MV-4-11 (cell line): ENCODE results near the gene C1orf74.
A peak's percentile ranks its signal among the peaks of the same experiment; 100 is the strongest.

Experiments
- DNase-seq: peaks from one replicate; lab custom pipeline; 2025; lab: John Stamatoyannopoulos, UW

C1orf74 gene

DNA sequence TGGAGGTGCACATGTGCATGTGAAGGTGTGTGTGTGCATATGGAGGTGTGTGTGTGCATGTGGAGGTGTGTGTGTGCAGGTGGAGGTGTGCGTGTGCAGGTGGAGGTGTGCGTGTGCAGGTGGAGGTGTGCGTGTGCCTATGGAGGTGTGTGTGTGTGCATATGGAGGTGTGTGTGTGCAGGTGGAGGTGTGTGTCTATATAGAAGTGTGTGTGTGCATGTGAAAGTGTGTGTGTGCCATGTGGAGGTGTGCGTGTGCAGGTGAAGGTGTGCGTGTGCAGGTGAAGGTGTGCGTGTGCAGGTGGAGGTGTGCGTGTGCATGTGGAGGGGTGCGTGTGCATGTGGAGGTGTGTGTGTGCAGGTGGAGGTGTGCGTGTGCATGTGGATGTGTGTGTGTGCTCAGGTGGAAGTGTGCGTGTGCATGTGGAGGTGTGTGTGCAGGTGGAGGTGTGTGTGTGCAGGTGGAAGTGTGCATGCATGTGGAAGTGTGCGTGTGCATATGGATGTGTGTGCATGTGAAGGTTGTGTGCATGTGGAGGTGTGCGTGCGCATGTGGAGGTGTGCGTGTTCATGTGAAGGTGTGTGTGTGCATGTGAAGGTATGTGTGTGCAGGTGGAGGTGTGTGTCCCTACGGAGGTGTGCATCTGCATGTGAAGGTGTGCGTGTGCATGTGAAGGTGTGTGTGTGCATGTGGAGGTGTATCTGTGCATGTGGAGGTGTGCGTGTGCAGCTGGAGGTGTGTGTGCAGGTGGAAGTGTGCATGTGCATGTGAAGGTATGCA, 13.5 kb downstream of the C1orf74 start:
- DNase-seq: no peak

DNA sequence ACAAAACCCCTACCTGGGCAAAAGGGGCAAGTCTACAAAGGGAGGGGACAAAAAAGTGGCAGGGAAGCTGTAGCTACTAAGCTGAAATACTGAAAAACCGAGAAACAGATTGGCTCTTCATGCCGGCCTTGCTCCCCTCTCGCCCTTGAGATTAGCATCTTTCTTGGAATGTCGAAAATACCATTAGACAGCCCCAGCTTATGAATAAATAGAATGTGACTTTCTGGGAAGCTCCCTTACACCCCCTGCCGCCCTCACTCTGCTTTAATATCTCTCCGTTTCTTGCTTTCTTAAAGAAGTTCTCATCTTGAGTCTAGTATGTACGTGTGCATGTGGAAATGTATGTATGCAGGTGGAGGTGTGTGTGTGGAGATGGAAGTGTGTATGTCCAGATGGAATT, 14.4 kb downstream of the C1orf74 start:
- DNase-seq: peak; percentile 60

DNA sequence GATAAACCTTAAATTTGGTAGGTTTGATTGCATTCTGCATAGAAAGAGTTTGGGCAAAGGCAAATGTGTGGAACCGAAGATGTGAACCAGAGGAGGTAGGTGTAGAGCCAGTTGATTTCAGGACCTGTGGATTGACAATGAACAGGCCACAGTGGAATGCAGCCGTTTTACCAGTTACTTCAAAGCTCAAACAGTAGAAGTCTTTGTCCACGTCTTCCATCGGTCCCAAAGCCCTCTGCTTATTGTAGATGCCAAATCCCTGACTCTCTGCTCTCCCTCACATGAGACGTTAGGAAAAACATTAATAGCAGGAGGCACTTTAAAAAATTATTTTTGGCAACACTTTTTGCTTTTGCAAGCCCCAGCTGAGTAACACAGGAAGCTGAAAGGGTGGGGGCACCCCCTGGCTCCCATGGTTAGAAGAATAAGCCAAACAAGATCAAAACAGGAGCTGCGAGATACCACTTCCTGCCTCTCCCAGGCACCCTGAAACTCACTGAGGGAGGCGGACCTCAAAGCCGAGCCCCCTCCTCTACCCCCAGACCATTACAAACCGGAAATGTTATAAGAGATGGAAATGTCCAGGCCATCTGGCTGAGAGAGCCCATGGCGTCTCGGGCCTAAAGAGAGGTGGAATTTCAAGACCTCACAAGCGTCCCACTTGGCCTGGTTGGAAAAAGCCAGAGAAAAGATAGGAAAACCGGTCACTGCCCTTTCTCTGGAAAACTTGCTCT, 15.0 kb downstream of the C1orf74 start:
- DNase-seq: peak; percentile 91

DNA sequence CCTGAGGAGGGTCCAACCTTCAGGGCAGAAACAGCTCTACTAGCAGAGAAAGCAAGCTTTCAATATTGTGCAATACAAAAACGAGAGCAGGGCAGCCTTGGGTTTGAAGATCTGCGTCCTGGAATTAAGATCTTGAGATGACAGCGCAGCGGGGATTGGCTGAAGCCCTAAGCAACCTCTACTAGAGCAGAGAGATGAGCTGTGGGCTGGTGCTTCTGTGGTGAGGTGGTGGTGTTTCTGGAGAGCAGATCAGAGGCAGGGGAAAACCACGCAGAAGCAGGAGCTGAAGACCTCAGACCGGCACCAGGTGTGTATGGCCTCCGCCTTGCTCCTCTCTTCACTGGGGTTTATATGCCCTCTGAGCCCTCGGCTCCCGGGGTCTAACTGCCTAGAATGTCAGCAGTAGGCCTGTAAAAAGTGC, 16.0 kb downstream of the C1orf74 start:
- DNase-seq: peak; percentile 96

DNA sequence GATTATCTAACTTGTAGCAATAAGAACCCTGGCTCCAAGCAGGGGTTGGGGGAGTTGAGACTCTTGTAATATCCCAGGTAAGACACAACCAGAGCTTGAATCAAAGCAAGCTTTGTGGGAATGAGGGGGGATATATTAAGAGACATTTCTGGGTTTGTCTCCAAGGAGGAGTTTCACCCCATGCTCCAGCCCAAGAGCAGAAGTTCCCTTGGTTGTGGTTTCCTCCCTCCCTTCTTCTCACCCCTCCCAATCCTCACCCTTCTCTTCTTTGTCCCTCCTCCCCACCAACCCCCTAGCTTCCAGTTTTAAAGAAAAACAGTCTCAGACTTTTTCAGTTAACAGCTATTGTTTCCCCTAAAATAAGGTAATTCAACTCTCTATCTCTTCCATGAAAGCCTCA, 16.7 kb downstream of the C1orf74 start:
- DNase-seq: peak; percentile 77

DNA sequence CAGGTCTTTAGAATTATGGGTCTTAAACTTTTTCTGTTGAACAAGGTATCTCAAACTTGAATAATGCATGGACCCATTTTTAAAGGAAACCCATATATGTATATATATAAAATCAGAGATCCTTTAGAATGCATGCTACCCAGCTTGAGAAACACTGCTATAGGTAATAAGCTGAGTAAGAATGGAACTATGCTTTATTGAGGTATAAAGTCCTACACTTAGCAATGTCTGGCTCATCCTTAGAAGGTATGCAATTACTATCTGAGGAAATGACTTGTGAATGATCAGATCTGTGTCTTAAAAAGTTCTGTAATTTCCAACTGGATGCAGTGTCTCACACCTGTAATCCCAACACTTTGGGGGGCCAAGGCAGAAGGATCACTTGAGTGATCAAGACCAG, 17.3 kb downstream of the C1orf74 start:
- DNase-seq: no peak

DNA sequence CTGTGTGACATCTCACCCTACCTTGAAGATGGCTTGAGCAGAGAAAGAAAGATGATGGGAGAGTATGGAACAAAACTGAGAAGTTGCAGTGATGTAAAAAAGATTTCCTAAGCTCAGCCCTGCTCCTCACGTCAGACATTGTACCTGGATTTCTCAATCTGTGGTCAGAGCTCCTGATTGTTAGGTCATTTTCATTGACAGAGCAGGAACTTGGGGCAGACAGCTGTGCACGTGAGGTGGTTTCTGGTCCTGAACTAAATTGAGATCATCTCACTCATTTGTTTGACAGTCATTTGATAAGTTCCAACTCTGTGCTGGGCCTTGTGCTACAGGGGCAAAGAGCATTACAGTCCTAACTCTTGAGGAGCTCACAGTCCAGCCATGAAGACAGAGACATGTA, 18.3 kb downstream of the C1orf74 start:
- no peak for DNase-seq

DNA sequence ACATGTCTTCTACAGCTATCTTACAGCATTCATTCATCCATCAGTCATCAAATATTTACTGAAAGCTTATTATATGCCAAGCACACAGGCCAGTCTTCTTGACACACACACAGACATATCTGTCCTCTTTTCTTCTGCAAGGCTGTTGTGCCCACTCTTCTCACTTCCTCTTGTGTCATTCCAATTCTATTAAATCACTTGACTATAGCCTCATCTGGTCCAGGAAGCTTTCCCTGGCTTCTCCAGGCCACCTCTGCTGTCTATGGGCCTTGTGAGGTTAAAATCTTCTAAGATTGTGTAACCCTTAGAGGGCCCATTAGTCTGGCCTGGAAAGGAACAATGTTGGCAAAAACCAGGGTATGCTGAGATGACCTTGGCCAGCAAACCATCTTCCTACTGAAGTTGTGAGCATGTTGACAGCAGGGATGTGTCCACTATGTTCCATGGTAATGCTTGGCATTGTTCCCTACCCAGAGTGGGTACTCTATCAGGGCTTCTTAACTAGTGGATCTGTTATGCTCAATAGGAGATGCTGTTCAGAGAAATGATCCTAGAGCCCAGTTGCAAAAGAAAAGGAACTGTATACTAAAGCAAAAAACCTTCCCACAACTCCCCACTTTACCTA, 23.2 kb downstream of the C1orf74 start:
- DNase-seq: peak; percentile 66

DNA sequence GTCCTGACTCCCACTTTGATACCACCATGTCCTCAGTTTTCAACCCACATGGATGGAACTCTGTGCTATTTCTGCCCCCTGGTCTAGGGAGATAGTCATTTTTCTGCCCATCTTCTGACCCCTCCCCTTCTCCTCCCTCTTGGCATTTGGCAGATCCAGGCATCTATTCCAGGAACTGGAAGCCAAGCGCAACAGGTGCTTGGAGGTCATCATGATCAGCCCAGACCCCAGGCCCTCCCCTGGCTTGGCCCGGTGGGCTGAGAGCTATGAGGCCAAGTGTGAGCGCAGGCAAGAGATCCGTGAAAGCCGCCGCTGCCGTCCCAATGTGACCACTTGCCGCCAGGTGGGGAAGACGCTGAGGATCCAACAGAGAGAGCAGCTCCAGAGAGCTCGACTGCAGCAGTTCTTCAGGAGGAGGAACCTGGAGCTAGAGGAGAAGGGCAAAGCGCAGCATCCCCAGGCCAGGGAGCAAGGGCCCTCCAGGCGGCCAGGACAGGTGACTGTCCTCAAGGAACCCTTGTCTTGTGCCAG, 24.5 kb downstream of the C1orf74 start:
- no peak for DNase-seq

DNA sequence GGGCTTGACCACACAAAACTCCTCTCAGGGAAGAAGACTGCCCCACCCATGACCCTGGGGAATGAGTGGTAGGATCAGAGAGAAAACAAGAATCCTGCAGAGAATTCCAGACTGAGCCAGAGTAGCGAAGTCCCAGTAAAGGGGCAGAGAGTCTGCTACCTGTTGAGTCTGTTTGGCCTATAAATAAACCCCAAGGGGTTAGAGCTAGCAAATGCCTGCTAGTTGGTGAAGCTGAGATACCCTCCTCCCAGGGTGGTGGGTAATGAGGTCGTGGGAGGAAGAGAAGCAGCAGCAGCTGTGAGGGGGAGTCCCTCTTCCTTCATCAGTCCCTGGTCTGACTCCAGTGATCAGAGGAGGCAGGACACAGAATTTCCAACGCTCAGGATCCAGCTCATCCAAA, 26.0 kb downstream of the C1orf74 start:
- no peak for DNase-seq

DNA sequence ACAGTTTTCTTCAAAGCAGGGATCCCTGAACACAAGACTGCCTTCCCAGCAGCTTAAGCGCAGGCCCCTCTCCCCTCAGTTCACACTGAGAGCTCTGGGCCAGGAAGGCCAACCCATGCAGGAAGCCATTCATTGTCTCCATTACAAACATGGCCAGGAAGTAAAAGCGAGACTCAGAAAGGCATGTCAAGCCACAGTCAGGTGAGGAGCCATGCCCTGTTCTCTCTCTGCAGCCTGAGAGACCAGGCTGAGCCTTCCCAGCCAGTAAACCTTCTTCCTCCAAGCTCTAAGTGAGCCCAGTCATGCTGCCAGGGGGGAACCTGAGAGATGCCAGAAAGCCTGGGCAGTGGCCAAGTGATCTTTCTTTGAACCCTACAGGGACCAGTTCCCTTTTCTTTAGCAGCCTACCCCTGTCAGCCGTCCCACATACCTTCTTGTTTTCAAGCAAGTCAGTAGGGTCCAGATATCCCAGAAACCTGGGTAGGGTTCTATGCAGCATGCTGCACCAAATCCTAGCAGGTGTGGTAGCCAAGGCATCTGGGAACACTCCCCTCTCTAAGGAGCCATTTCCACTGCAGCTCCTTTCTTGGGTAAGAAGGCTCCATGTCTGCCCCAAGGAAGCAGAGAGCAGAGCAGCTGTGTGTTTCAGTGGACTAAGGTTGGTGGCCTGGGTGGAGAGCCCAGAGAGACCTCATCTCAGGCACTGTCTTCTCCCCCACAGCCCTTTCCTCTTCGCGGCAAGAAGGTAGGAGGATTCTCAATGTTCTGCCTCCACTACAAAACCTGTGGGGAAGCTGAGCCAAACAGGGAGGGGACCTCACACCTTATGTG, 27.5 kb downstream of the C1orf74 start:
- peak; percentile 90 for DNase-seq

DNA sequence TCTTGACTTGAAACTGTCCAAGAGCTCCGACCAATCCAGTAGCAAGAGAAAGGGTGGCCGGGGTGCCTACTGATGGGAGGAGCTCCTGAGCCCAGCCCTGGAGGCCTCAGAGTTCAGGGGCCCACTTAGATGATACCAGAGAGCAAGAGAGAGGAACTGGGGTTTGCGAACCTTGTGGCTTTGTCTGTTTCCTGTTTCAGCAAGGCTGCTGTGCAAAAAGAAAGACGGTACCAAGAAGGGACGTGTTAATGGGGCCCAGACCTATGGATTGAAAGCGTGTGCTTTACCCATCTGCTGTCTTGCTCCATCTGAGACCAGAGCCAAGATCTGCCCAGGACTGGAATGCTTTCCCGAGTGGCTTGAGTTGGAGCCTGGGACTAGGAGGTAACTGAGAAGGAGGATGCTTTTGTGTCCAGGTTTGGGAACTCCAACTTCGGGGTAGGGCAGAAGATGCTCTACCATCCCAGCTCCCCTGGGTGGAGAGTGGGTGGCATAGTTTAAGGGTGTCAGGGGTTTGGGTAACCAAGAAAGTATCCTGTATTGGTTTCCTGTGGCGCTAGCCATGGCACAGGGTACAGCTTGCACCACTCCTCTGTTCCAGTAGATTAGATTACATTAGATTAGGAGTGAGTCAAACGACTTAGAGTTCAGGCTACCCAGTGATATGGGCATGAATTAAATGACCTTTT, 28.3 kb downstream of the C1orf74 start, which contains the start of gene TRAF3IP3:
TSS of gene TRAF3IP3 (plus strand) at position 128 of the 689 bp plus-strand sequence. CDS start 3,987 bp downstream, outside the sequence.
- peak; percentile 97 for DNase-seq

DNA sequence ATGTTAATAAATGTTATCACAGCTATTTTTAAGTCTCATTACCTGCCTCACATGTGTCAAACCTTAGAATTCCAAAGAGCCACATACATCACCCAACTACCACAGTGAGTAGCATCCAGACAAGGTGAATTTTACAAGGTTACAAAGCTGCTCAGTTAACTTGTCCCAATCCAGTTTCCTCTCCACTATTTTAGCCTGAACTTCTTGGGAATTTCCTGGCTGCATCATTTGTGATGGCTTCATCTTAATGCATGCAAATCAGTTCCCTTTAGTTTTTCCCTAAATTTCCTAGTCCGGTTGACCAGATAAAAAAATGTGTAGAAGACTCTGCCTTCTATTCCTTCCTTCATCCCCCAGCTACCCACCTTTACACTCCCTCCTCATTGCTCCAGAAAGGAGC, 29.1 kb downstream of the C1orf74 start:
- no peak for DNase-seq

DNA sequence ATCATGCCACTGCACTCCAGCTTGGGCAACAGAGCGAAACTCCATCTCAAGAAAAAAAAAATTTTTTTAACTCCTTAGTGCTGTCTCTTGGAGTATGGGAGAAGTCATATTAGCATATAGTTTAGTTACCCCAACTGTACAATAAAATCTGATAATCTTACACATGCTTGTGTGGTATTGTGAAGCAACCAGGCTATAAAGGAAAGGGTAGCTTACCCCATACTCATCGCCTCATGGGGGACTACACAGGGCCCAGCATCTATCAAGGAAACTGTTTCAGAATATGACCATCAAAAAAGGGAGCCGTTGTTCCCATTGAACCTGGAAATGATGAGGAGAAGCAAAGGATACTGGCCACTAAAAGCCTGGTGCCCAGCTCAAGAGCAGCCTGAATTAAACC, 31.5 kb downstream of the C1orf74 start:
- no peak for DNase-seq

DNA sequence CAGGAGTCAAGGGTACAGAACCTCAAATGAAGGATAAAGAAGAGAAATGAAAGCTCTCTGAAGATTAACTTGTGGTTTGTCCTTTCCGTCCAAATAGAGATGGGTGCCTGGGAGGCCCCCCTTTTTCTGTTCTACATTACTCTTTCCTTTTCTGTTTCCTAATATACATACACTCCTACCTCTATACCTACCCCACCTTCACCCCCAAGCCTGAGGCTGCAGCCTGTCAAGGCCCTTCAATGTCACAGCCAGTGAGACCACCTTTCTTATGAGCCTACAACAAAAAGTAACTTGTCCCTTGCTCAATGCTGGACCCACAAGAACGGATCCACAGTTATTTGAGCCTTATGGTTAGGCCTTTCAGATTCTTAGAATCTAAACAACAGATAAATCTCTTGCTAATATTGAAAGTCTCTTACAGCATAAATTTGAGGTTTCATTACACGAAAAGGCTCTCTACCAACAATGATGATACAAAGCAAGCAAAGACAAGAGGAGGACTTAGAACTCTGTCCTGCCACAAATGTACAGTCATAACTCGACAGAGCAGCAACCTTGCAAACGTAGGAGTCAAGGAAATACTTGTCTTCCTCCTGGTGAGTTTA, 32.6 kb downstream of the C1orf74 start:
- peak; percentile 79 for DNase-seq

DNA sequence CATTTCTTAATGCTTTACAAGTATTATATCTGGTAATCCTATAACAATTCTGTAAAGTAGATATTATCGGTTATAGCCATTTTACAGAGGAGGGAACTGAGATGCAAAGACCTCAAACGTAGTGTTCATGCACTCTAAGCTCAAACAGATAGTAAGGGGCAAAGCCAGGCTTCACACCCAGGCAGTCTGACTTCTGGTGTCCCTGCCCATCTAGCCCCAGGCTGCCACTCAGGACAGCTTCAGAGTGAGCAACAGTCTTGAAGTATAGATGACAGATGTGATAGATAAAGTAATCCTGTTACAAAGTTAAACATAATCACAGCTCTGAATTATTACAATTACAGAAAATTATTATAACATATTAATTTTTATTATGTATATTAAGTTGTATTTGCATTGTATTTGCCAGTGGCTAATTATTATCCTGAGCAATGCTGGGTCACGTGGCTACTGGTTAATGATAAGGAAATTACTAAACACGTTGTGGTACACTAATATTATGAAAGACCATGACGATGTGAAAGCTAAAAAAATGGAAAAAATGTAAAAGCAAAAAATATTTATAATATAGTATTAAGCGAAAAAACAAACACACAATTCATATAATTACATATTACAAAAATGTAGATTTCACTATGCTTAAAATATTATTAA, 34.6 kb downstream of the C1orf74 start:
- no peak for DNase-seq

DNA sequence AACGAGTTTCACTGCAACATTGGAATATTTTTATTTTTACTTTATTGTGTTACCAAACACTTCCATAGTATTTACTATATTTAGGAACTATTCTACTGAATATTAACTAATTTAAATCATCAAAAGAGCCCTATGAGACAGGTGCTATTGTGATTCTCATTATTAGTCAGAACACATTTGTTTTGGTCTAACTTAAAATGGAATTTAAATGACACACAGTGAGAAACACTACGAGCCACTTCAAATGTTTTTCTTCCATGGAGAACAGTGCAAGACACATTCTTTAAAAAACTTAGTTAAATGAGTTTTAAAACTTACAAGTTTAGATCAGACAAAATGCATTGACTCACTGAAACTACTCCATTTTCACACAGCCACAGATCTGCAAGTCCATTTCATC, 35.2 kb downstream of the C1orf74 start:
- no peak for DNase-seq

DNA sequence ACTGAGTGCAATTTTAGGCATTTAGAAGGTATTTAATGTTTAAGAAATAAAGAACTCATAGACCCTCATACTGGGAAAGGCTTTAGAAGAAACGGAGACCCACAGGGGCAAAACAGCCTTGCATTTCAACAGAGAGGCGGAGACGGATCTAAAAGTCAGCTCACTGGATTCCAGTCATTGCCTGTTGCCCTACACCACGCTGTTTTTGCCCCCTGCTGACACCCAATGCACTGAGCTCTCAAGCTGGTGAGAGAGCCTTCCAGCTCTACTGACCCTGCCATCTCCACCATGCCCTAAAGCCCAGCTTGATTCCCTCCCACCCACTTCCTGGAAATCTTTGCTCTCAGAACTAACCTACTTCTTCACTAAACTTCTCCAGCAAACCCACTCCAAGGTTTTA, 35.7 kb downstream of the C1orf74 start:
- DNase-seq: no peak

DNA sequence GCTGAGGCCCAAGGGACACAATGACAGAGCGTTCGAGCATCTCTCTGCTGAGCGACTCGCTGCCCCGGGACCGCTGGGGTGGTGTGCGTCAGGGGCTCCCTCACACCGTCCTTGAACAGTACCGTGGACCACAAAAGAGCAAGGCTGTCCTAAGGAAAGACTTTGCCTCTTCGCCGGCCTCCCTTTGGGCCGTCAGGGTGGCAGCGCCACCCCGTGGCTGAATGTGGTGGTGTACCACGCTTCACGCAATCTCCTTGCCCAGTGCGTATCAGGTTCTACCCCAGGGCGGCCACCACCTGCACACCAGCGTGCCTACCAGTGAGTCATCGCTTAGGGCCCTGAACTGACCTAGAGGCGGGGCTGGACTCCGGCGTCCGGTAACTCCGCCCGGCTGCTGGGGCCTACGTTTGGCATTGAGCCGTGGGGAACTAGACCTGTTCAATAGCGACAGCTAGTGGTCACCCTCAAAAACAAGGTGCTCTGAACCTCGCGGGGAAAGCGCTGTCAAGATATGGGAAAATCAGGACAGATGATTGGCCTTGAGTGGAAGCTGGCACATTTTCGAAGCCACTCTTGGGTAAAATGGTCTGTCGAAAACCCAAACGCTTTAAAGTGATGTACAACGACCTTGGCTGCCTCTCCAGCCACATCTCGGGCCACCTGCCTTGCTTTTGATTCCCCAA, 36.6 kb downstream of the C1orf74 start:
- DNase-seq: peak; percentile 95
